NCI-H146 treated with DMSO at 0.1 percent for 48 hours (cell line): ENCODE measurements around the gene DYSF.

Source experiments
- DNase-seq: peaks from one replicate; lab custom pipeline; 2025; ENCODE audit not compliant: unreplicated experiment; lab: John Stamatoyannopoulos, UW

The DYSF gene

GRCh38 chr2:71598526-71598925 lies 145.2 kb downstream of the DYSF start:
- no peak for DNase-seq

GRCh38 chr2:71599038-71599437 lies 145.7 kb downstream of the DYSF start:
- no peak for DNase-seq

- DNase-seq, result no peak
Measured at GRCh38 chr2:71599646-71600236, 146.4 kb downstream of the DYSF start.

GRCh38 chr2:71600555-71600954 lies 147.2 kb downstream of the DYSF start:
- no peak for DNase-seq

GRCh38 chr2:71601136-71602114 lies 148.1 kb downstream of the DYSF start:
- no peak for DNase-seq

- no peak for DNase-seq
Measured at GRCh38 chr2:71602115-71602495, 148.7 kb downstream of the DYSF start.

GRCh38 chr2:71602581-71602980 lies 149.2 kb downstream of the DYSF start:
- no peak for DNase-seq

GRCh38 chr2:71603311-71603811 lies 150.0 kb downstream of the DYSF start:
- no peak for DNase-seq

GRCh38 chr2:71603851-71604725 lies 150.7 kb downstream of the DYSF start:
- DNase-seq, result no peak

GRCh38 chr2:71604726-71605120 lies 151.4 kb downstream of the DYSF start:
- no peak for DNase-seq

GRCh38 chr2:71605173-71605641 lies 151.8 kb downstream of the DYSF start:
- no peak for DNase-seq

GRCh38 chr2:71605781-71606241 lies 152.4 kb downstream of the DYSF start:
- peak; percentile 17 for DNase-seq

- no peak for DNase-seq
Measured at GRCh38 chr2:71606244-71606643, 152.9 kb downstream of the DYSF start.

- DNase-seq, result no peak
Measured at GRCh38 chr2:71607151-71607889, 154.0 kb downstream of the DYSF start.

- no peak for DNase-seq
Measured at GRCh38 chr2:71608034-71608433, 154.7 kb downstream of the DYSF start.

GRCh38 chr2:71608441-71608840 lies 155.1 kb downstream of the DYSF start:
- DNase-seq, result no peak

GRCh38 chr2:71609029-71609428 lies 155.7 kb downstream of the DYSF start:
- DNase-seq, result no peak

- no peak for DNase-seq
Measured at GRCh38 chr2:71609441-71609840, 156.1 kb downstream of the DYSF start.

- DNase-seq, result peak; percentile 17
Measured at GRCh38 chr2:71609958-71610357, 156.6 kb downstream of the DYSF start.

GRCh38 chr2:71610671-71611070 lies 157.3 kb downstream of the DYSF start:
- no peak for DNase-seq
